Erythroblast (primary cell): ENCODE measurements around the gene MARCHF11.

Source experiments
- DNase-seq, 2 experiments: peaks; one replicate each; lab custom pipeline; 2025; lab: John Stamatoyannopoulos, UW
- GATA1 ChIP-seq: IDR thresholded peaks from 2 replicates; pipeline ENCODE4 v1.6.1; 2011; ENCODE audit warnings: low read depth, mild to moderate bottlenecking, control low read depth, low read length, moderate library complexity
- POLR2A ChIP-seq: IDR thresholded peaks from 2 replicates; pipeline ENCODE4 v1.6.1; 2011; ENCODE audit warnings: mild to moderate bottlenecking, low read length

The MARCHF11 gene

GRCh38 chr5:16061163-16061562, 118.4 kb downstream of the MARCHF11 start:
- no peak for TF ChIP-seq POLR2A
- no peak for DNase-seq

GRCh38 chr5:16057277-16057676, 122.3 kb downstream of the MARCHF11 start:
- DNase-seq = no peak
- TF ChIP-seq GATA1 (no peak), POLR2A (no peak)

GRCh38 chr5:16051246-16051755, 128.3 kb downstream of the MARCHF11 start:
- no peak for DNase-seq
- no peak for TF ChIP-seq POLR2A
- TF ChIP-seq GATA1 = no peak

- no peak for DNase-seq
- TF ChIP-seq POLR2A (no peak), GATA1 (no peak)
Observed at GRCh38 chr5:16050414-16050813, 129.2 kb downstream of the MARCHF11 start.

GRCh38 chr5:16049761-16050160, 129.8 kb downstream of the MARCHF11 start:
- TF ChIP-seq POLR2A = no peak
- TF ChIP-seq GATA1 = no peak
- DNase-seq = no peak

GRCh38 chr5:16048132-16048531, 131.5 kb downstream of the MARCHF11 start:
- no peak for TF ChIP-seq GATA1
- no peak for TF ChIP-seq POLR2A
- DNase-seq = no peak

- no peak for DNase-seq
- TF ChIP-seq POLR2A (no peak), GATA1 (no peak)
Observed at GRCh38 chr5:16043349-16043965, 136.1 kb downstream of the MARCHF11 start.

GRCh38 chr5:16037121-16037845, 142.3 kb downstream of the MARCHF11 start:
- TF ChIP-seq POLR2A (no peak), GATA1 (no peak)
- no peak for DNase-seq

GRCh38 chr5:16034319-16035001, 145.1 kb downstream of the MARCHF11 start:
- no peak for DNase-seq
- TF ChIP-seq POLR2A (no peak), GATA1 (no peak)

- no peak for DNase-seq
- TF ChIP-seq GATA1 (no peak), POLR2A (no peak)
Observed at GRCh38 chr5:16033187-16033925, 146.2 kb downstream of the MARCHF11 start.

- no peak for DNase-seq
- TF ChIP-seq POLR2A (no peak), GATA1 (no peak)
Observed at GRCh38 chr5:16028708-16029107, 150.9 kb downstream of the MARCHF11 start.

- no peak for TF ChIP-seq POLR2A
- DNase-seq = no peak
Observed at GRCh38 chr5:16025681-16026080, 153.9 kb downstream of the MARCHF11 start.

GRCh38 chr5:16018970-16019369, 160.6 kb downstream of the MARCHF11 start:
- TF ChIP-seq POLR2A (no peak), GATA1 (no peak)
- DNase-seq = no peak

- TF ChIP-seq GATA1 = no peak
- no peak for TF ChIP-seq POLR2A
- DNase-seq = no peak
Observed at GRCh38 chr5:16017720-16018119, 161.9 kb downstream of the MARCHF11 start.
